H54 (cell line): ENCODE data around the gene ANXA1.
"Not testable (repeated sequence)": the region's sequence is repeated elsewhere in the genome, so short reads cannot be mapped to it uniquely, and the experiment has no call there.

Experiments used
- DNase-seq: peaks from one replicate; pipeline ENCODE4 v3.0.0; 2011; ENCODE audit warnings: low spot score, mixed read lengths; ENCODE audit not compliant: insufficient read length
- FAIRE-seq: peaks from 3 replicates; lab custom pipeline; 2011; peaks lifted over from hg19 to GRCh38; lab: Jason Lieb, UNC
- POLR2A ChIP-seq: IDR thresholded peaks from 2 replicates; pipeline ENCODE4 v1.6.1; 2011; ENCODE audit warnings: low read depth, mild to moderate bottlenecking, low read length

Gene ANXA1

DNA sequence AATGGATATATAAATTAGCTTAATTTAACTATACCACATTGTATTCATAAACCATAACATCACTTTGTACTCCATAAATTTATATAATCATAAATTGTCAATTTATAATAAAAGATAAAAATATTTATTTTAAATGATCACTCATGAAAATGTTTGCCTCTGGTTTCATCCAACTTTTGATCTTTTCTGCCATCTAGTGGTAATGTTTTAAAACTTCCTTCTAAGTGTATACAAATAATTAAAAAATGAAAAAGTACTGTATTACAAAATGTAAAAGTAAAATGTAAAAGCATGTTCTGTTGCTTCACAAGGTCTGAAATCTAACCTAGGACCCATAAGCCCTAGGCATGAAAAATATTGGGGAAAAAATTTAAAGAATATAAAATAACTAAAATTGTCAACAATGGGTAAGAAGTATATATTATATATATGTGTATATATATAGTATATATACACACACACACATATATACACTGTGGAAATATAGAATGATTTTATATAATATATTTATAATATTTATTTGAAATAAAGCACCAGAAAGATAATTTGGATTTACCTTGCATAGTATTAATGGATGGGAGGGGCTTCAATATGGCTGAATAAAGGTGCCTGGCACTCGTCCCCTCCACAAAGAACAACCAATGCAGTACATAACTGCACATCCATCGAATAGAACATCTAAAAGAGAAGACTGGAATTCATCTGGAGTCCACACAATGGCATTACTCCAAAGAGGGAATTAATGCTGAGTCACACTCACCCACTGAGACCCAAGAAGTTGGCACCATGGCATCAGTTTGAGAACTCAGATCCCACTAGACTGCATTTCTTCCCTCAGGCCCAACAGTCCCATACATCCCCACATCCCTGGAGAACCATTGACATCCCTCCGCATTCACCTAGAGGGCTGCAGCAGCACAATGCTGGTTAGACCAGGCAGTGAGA is 32.5 kb downstream of the ANXA1 start:
- DNase-seq (no peak), FAIRE-seq (peak; percentile 69)
- TF ChIP-seq POLR2A, result no peak

DNA sequence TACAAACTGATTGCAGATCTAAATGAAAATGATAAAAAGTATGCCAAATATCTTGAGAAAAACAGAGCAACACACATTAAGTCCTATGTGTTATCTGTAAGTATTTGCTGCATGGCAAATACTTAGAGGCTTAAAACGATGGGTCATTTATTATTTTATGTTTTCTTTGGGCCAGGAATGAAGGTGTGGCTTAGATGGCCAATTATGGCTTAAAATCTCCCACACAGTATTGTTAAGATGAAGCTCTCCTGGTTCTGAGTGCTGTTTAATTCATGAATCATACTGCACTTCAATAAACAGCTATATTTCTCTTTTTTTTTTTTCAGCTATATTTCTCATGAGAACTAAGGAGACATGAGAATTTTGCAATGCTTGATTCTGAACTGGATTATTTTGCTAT is 39.4 kb downstream of the ANXA1 start:
- FAIRE-seq, result peak; percentile 15

DNA sequence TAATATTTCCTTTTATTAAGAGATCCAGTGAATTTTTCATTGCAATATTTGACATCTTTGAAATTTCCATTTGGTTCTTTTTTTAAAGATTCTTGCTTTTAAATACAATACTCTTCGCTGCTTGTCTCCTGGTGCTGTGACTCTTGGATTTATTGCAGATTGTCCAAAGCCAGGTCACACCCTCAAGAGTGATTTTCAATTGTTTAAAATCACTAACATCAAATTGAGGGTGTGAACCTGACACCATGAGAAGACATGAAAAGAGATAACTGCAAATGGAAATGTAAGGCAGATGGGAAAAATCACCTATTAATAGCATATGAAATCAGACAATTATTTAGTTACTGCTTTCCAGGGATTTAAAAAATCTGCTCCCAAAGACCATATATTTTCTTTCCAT is 42.6 kb downstream of the ANXA1 start:
- DNase-seq (no peak), FAIRE-seq (no peak)
- no peak for TF ChIP-seq POLR2A

More for the DNA sequence above, 39.4 kb downstream of the ANXA1 start:
- DNase-seq, result not testable (repeated sequence)

DNA sequence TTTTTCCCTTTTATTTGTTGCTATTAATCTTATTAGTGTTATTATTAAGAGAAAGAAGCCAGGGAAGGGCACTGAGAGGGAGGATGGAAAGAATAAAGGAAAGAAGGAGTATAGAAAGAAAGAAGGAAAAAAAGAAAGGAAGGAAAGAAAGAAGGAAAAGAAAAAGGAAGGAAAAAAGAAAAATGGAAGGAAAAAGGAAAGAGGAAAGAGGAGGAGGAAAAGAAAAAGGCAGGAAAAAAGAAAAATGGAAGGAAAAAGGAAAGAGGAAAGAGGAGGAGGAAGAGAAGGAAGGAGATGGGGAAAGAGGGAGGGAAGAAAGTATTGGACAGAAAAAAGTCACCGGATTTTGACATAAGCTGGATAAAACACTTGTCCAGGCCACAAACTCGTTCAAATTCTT is 47.8 kb downstream of the ANXA1 start:
- DNase-seq (no peak), FAIRE-seq (no peak)
- no peak for TF ChIP-seq POLR2A

DNA sequence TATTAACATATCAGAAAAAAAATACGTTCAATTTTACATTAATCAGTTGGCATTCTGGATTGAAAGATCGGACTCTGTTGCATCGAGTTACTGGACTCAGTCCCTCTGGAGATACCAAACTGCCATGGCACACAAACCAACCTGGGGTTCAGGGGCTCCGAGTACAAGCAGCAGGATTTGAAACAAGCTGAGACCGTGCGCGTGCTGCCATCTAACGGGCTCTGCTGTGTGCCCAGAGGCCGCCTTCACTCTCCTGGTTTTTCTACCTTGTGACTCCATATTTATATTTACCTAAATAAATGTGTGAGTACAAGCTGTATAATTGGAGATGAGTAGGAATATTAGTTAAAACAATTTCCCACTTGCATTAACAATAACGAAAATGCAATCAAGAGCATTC is 48.2 kb downstream of the ANXA1 start:
- DNase-seq (no peak), FAIRE-seq (peak; percentile 65)
- no peak for TF ChIP-seq POLR2A

DNA sequence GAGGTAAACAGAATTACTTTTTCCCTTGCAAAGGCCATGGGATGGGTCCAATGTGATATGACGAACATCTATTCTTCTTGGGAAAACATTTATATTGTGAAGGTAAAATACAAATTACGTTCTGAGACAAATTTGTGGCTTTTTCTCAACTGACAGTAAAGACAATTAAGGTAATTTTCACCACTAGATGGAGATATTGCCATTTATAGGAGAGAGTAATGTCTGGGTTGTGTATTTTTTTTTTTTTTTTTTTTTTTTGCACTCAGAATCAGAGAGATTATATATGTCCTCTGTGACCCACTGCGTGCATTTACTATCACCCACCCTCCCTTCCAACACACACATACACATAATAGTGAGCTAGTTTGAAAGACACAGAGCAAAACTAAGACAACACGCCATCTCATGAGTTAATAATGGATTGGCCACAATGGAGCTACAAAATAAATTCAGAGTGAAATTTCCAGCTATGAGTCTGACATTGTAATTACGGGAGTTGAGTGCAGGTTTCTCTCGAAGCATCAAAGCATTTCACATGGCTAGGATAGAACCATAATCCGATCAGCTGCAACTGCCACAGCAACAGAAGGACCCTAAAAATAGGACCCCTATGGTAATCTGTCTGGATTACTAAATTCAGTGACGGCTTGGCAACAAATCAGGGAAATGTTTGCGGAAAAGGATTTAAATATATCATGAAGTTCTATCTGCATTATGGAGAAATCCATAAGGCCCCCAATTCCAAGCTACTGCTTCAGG is 49.2 kb downstream of the ANXA1 start:
- TF ChIP-seq POLR2A, result no peak
- DNase-seq (no peak), FAIRE-seq (peak; percentile 95)

DNA sequence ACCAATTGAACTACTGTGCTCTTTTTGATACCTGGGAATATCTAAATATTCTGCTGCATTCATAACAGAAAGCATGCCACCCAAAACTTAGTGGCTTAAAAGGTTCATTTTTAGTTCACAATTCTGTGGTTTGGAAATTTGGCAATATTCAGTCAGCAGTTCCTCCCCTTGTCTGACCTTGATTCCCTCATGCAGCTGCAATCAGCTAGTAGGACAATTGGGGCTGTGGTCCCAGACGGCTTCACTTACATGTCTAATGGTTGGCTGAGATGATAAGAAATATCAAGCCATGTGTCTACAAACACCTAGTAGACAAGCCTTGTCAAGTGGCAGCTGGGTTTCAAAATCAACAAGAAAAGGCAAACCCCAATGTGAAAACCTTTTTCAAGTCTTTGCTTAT is 51.3 kb downstream of the ANXA1 start:
- no peak for TF ChIP-seq POLR2A
- no peak for FAIRE-seq
- DNase-seq, result no peak

DNA sequence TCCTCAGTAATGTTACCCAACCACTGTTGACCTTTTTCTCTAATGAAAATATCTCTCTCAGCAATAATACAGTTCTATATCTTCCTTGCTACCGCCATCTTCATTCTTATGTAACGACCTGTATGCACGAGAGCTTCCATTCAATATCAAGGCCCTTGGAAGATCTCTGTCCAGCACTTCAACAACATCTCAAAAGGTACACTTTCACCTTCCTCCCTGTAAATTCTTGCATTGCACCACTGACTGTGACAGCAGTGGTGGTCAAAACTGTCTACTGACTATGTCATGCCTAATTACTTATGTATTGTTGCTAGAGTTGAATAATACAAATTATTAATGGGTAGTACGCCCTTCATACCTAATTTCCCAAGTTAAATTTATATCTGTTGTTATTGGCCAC is 53.3 kb downstream of the ANXA1 start:
- no peak for TF ChIP-seq POLR2A
- peak; percentile 30 for FAIRE-seq

DNA sequence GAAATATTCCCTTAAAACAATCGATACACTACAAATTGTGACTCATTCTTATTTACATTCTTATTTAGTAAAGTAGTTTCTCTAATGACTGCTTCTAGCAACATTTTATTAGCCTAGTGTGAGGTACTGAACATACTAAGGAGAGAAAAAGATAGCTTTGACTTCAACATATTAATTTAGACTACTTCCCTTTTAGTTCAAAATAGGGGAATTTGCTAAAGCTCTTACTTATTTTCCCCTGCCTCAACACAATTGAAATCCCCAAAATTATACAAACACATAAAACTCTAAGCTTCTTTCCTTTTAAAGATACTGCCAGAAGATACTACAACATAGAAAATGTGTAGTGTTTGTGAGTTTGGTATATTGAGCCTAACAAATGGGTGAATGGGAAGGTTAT is 55.2 kb downstream of the ANXA1 start:
- FAIRE-seq, result no peak
- no peak for TF ChIP-seq POLR2A

More for the DNA sequence above, 53.3 kb downstream of the ANXA1 start:
- no peak for DNase-seq

DNA sequence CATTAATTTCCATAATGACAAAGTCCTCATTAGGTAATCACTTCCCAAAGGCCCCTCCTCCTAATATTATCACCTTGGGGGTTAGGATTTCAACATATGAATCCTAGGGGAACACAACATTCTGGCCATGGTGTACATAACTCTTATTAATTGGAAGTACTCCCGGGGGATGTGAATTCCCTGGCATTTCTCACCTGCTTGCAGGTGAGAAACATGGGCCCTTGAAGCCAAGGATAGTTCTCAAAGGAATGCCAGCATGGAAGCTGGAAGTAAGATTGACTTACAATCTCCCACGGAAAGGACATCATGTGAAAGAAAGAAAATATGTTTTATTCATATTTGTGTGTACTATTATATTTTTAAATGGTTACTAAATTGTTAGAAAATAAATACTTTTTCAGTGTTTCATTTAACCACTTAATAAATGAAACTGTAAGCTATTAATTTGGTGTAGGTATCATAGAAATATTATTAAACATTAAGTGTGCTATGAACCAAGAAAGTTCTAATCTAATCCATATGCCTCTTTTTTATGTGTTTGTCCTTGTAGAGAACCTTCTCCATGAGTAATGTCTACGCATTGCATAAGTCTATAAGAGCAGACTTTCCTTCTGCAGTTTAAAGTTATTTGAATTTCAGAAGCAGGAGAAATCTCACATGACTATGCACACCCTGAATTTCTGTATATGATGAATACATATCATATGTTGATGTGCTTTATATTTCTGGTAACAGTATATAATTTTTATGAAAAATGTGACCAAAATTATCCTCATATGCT is 59.4 kb downstream of the ANXA1 start:
- DNase-seq, result no peak
- TF ChIP-seq POLR2A, result no peak
- no peak for FAIRE-seq

More for the DNA sequence above, 55.2 kb downstream of the ANXA1 start:
- no peak for DNase-seq

DNA sequence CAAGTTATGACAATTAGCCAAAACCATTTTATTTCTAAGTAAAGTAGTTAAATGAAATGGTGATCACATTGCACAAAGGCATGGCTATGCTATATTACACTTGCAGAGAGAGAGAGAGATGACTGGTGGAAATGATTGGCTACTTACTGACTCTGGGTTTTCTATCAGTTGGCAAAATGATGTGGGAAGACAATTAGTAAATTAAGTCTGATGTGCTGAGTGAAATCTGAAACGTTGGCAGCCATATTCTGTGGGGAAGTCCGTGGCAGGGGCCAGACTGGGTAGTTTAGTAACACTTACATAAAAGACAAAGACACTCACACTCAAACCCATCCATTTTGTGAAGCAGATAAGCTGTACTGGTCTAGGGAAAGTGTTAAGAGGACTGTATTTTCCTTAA is 61.6 kb downstream of the ANXA1 start:
- no peak for TF ChIP-seq POLR2A
- DNase-seq (no peak), FAIRE-seq (peak; percentile 15)

DNA sequence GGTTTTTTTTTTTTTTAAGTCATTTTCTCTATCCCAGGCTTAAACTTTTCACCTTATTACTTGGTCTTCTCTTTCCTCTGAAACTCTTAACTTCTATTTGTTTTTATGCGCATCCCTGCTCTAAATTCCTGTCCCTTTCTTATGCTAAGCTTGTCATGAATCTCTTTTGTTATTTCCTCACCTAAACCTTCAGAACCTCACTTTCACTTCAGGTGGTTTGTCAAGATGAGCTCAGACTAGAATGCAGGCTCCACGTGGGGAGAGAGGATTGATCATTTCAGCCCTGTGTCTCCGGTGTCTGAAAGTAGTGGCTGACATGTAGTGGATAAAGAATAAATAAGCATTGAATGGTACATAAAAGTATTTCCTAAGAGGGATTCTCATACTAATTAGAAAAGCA is 63.6 kb downstream of the ANXA1 start:
- FAIRE-seq, result no peak
- no peak for TF ChIP-seq POLR2A
- no peak for DNase-seq

DNA sequence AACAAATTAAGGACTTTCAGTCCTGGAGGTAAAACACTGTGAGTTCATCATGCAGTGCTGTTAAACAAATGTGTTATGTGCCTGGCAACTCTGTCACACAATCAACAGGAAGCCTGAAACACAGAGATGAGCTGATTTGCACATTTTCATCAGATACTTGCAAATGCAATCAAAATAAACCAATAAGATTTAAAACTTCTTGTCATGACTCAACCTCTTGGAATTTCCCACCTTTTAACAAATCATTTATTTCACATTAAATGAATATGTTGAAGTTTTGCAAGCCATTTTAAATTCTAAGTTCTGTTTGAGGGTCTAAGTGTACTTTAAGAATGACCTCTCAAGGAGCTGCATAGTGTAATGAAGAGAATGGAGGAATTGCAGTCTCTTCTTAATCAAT is 64.4 kb downstream of the ANXA1 start:
- TF ChIP-seq POLR2A, result no peak
- FAIRE-seq (peak; percentile 71), DNase-seq (no peak)
